Loucy (cell line): ENCODE data around the gene LCOR.
"Not testable (repeated sequence)": the region's sequence is repeated elsewhere in the genome, so short reads cannot be mapped to it uniquely, and the experiment has no call there.

Experiments
- CTCF ChIP-seq: fragments of 200-600 bp; sonication (generic); conservative IDR thresholded peaks from 2 replicates; pipeline ENCODE4 v1.5.1; 2014; ENCODE audit warnings: mild to moderate bottlenecking, antibody characterized with exemption, low read length
- EZH2phosphoT487 ChIP-seq: fragments of 200-600 bp; IDR thresholded peaks from 2 replicates; pipeline ENCODE4 v1.6.1; 2018; ENCODE audit warnings: antibody characterized with exemption, mild to moderate bottlenecking, moderate library complexity, borderline replicate concordance

GRCh38 chr10:96818971-96819370, 13.1 kb upstream of the LCOR start:
- TF ChIP-seq CTCF, EZH2phosphoT487: not testable (repeated sequence)
